GM21619 (cell line): ENCODE measurements around the gene HDGFL3.
"Not testable (repeated sequence)": the region's sequence is repeated elsewhere in the genome, so short reads cannot be mapped to it uniquely, and the experiment has no call there.

ENCODE experiments used
- ATAC-seq: cut with Tn5 transposase; IDR thresholded peaks from one replicate; pipeline ENCODE4 v1.9.1; 2021; ENCODE audit not compliant: unreplicated experiment

Gene HDGFL3

DNA sequence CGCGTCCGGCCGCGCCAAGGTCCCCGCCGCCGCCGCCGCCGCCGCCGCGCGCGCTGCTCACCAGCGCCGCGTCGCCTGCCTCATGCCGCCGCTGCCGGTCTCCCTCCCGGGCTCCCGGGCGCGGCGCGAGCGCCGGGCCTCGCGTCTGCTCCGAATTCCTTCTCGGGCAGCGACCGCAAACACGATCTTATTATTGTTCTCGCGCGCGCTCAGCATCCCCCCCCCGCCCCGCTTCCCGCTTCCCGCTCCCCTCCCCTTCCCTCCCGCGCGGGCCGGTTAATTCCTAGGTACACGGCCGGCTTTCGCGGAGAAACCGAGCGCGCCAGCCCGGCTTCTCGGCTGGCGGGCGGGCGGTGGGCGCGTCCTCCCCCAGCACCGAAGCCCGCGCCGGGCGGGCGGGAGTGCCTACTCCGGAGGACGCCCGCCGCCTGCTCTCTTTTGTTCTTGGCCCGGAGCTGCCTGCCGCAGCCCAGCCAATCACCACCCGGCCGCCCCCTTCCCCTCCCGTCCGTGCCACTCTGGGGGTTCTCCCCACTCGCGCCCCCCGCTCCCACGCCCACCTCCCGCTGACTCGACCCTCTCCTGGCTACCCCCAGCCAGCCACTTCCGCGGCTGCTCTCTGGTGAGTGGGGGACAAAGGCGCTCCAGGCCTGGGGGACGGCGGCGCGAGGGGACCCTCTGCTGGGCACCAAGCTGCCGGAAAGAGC is at the start of gene HDGFL3:
TSS of gene HDGFL3 (minus strand) at position 164 of the 707 bp plus-strand sequence. CDS start 409 bp downstream, outside the sequence.
- ATAC-seq, result peak; percentile 53

DNA sequence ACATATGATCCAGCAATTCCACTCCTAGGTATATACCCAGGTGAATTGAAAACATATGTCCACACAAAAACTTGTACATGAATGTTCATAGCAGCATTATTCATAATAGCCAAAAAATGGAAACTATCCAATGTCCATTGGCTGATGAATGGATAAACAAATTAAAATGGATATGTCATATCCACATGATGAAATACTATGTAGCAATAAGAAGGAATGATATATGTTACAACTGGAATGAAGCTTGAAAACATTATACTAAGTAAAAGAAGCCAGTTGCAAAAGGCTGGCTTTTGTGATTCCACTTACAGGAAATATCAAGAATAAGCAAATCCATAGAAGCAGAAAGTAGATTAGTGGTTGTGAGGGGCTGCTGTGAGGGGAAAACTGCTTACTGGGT is 43.2 kb upstream of the HDGFL3 start:
- no peak for ATAC-seq

DNA sequence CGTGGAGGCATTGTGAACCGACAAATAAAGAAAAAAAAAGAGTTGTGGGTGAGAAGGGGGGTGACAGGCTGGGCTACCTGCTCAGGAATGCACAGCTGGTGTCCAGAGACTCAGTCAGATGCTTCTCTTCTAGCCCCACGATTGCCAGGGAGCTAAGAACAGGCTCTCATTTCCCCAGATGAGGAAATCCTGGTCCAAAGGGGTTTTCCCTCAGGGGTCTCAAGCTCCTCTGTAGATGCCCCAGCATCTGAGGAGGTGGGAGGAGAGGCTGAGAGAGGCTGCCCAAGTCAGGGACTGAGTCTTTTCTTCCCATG is 41.4 kb upstream of the HDGFL3 start:
- no peak for ATAC-seq

DNA sequence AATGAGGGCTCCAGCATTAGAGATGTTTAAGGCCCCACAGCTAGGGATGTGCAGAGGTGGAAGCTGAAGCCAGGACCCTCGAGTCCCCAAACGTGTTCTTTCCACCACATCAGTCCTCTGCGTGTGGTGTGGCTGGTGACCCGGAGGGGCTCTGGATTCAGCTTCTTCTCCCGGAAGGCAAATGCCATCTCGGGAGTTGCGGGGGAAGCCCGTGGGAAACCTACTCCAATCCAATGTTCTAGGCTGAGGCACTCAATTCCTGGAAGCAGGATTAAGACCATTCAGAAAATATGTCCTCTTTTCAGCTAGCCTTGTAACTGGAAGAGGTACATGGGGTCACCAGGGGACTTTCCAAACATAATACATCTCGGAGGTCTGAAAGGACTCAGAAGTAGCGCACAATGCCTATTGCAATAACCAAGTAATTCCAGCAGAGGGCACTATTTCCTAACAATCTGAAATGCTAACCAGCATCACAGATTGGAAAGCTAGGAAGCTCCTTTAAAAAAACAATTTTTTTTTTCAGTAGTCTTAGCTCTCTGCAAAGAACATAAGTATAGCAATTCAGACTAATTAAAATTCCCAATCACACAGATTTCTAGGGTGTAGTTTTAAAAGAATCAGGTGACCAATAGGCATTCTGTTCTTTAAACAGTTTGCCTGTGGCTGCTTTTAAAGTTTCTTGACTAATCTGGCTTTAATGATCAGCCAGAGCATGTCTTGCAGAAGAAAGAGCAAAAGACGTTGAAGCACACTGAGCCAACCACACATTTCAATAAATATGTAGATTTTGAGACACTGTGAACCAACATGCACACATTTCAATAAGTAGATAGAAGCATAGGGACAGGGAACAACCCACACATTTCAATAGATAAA is 40.8 kb upstream of the HDGFL3 start:
- no peak for ATAC-seq

DNA sequence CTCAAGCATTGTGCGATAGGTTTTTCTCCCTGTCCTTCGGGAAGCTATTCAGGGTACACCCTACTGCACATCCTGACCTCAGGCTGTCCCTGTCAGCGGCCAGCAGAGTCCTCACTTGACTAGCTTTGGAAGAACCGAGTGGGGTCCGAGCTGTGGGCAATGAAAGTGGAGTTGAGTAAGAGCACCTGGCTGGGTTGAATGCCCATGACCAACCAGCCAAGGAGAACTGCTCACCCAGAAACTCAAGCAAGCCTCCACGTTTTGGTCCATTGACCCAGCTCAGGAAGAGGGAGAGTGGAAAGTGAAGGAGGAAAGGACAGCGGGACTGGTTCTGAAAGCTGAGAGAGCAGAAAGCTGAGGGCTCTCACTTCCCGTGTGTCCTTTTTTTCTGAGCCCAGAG is 36.0 kb upstream of the HDGFL3 start:
- no peak for ATAC-seq

DNA sequence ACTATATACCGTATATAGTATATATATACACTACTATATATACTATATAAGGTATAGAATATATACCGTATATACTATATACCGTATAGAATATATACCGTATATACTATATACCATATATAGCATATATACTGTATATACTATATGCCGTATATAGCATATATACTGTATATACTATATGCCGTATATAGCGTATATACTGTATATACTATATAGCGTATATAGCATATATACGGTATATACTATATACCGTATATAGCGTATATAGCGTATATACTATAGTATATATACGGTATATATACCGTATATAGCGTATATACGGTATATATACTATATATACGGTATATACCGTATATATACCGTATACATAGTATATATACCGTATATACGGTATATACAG is 22.6 kb upstream of the HDGFL3 start:
- ATAC-seq, result no peak

DNA sequence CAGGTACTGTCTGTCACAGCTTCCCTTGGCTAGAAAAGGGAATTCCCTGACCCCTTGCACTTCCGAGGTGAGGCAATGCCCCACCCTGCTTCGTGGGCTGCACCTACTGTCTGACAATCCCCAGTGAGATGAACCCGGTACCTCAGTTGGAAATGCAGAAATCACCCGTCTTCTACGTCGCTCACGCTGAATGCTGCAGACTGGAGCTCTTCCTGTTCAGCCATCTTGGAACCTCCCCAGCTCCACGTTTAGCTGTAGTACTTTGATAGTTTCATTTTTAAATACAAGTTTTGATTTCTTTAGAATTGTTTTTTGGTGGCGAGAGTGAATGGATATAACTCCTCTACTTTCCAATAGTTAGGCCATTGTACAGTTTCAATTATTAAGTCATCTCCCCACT is 17.8 kb upstream of the HDGFL3 start:
- ATAC-seq, result no peak

DNA sequence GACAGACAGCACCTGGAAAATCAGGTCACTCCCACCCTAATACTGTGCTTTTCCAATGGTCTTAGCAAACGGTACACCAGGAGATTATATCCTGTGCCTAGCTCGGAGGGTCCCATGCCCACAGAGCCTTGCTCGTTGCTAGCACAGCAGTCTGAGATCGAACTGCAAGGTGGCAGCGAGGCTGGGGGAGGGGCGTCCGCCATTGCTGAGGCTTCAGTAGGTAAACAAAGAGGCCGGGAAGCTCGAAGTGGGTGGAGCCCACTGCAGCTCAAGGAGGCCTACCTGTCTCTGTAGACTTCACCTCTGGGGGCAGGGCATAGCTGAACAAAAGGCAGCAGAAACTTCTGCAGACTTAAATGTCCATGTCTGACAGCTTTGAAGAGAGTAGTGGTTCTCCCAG is 14.2 kb upstream of the HDGFL3 start:
- ATAC-seq, result not testable (repeated sequence)

DNA sequence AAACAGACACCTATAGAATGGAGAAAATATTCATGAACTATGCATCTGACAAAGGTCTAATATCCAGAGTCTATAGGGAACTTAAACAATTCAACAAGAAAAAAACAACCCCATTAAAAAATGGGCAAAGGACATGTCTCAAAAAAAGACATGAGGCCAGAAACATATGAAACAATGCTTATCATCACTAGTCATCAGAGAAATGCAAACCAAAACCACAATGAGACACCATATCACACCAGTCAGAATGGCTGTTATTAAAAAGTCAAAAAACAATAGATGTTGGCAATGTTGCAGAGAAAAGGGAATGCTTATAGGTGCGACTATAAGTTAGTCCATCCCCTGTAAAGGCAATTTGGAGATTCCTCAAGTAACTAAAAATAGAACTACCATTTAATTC is 11.4 kb upstream of the HDGFL3 start:
- no peak for ATAC-seq

DNA sequence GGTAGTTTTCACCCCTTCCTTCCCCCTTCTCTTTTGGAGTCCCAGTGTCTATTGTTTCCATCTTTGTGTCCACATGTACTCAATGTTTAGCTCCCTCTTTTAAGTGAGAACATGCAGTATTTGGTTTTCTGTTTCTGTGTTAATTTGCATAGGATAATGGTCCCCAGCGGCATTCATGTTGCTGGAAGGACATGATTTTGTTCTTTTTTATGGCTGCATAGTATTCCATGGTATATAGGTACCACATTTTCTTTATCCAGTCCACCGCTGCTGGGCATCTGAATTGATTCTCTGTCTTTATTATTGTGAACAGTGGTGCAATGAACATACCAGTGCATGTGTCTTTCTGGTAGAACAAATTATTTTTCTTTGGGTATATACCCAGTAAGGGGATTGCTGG is 7.7 kb upstream of the HDGFL3 start:
- ATAC-seq, result no peak

DNA sequence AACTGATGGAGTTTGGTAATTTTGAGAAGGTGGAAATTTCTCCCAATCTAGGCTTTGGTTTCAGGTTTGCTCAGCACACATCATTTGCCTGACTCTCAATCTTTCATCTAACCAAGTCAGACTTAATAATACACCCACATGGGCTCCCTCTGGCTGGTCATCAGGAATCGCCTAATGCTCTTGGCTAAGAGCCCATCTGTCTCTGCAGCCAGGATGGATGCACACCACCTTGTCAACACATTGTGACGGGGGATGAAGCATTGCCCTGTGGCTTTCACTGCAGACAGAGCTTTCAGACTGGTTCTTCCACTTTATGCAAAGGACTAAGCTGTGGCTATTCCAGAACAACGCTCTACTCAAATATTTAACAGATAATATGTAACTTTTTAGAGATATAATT is 3.0 kb upstream of the HDGFL3 start:
- no peak for ATAC-seq

DNA sequence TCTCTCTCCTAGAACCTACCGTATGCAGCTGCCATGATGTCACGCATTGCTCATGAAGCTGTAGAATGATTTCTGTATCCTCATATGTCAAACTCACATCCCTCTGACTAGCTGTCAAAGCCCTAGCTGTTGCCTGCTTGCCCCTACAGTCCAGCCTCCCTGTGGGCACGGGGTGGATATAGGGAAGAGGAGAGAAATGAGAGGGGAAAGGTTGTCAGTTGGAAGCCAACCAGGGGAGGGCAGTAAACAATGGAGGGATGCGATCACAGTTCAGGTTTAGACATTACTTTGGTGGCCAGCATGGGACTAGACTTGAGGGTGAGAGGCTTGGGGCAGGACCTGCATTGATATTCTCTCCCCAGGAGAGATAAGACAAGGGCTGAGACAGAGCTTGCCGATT is 1.7 kb upstream of the HDGFL3 start:
- ATAC-seq, result no peak

DNA sequence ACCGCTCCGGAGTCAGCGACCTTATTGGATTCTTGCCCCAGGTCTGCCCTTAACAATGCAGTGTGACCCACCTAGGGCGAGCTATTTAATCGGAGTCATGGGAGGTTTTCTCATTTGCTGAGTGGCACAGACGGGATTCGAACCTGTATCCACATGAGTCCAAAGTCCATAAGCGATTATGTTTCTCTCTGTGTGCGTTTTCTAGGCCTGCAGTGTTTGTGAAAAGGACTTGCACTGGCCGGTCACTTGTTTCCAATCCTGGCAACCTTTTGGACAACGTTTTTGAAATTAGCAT is 691 bp upstream of the HDGFL3 start:
- ATAC-seq, result no peak

DNA sequence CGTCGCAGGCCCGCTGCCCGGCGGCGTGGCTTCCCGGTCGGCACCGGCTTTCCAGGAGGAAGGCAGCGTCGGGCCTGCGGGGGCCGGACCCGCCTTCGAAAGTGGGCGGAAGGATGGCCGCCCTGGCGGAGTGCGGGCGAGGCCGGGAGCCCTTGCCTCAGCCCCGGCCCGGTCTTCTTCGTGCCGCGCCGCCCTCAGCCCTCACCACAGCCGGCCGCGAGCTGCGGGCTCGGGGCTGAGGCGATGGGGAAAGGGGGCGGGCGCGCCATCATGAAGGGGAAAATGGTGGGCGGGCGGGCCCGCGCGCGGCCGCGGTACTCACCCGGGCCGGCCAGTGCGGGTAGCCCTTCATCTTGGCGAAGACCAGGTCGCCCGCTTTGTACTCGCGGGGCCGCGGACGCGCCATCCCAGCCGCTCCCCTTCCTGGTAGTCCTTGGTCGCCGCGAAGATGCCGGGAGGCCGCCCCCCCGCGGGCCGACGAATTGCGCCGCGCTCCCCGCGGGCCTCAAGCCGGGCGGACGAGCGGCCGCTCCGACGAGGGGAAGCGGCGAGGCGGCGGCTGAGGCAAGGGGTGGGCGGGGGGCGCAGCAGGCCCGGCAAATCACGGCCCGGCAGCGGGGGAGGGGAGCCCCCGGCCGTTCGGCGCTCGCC is 489 bp downstream of the HDGFL3 start:
- ATAC-seq, result peak; percentile 17

DNA sequence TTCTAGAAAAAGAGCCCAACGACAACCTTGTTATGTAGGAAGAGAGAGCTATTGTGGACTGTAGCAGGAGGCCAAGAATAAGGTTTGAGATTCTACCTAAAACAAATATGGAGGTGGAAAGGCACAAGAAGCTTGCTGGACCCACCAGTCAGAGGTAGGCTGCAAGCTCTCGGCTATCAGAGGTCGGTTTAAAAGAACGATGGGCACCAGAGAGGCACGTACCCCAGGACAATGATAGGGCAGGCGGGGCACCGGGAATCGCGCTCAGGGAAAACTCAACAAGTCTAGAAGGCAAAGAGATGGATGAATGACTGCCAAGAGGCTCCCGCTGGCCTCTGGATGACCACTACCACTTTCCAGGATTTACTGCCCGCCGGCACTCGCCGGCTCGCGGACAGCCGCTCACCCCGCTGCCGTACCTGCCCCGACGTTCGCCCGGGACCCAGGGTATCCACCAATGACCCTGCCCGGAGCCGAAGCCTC is 1.1 kb downstream of the HDGFL3 start:
- ATAC-seq, result no peak

DNA sequence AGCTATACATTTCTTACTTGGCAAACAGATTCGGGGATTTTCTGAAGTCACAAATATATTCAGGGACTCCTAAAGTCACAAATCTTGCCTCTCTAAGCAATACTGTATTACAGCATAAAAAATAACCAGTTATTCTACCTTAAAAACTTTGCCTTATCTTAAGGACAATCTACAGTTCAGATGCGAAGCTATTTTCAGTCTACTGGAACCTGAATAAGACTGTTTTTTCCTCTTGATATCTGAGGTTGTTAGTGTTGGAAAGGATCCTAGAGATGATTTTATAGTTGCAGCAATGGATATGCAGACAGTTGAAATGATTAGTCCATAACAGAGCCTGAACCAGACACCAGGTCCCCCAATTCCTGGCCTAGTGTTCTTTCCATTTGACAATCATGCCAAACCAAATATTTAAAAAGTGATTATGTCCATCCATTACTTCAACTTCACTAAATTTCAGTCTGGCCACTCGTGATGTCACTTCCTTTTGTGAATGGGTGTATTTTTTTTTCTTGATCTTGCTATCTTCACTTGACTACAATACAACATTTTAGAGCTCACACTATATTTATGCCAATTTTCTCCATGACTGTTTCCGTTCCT is 1.8 kb downstream of the HDGFL3 start:
- ATAC-seq, result no peak

DNA sequence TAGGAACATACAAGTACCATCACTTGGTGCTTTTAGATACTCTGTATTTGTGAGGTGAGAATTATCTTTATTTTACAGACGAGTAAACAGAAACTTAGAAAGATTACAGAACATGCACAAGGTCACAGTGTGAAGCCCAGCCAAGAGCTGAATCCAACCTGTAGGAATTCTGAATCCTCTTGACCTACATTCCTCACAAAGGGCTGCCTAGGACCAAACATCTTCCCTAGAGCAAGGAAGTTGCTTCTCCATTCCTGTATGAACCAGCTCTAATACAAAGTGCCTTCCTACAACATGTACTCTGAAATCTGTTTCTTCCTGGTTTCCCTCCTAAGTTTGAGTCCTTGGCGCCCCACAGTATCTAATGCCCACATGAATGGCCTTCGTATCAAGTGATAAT is 2.9 kb downstream of the HDGFL3 start:
- ATAC-seq, result no peak

DNA sequence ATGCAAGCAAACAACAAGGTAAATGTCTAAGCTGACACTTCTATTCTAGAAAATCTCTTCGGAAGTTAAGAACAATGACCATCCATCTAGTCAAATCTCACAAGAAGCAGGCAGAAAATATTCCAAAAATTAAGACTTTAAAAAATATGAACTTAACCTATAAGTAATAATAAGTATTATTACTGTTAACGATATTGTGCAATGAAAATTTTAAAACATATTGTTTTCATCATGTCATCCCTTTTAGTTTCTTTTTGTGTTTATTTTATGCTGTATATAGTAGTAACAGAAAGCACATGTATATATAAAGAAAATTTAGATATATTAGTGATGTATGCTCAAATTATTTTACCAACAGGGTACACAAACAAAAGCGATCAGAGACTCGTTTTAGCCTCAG is 4.1 kb downstream of the HDGFL3 start:
- no peak for ATAC-seq

DNA sequence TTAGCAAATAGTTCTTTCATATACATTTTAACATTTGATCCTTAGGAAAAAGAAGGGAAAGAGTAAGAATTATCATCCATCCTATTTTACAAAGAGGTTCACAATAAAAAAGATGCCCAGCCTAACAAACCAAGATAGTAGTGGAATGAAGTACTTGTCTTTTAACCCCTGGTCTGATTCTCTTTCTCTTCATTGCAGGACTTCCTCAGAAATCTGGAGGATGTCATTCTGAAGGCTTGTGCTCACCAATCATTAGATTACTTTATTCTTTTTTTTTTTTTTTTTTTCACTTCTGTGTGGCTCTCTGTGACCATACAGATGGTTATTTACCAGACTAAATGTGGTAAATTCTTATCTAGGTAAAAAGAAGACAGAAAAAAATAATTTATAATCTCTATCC is 7.0 kb downstream of the HDGFL3 start:
- ATAC-seq, result no peak

DNA sequence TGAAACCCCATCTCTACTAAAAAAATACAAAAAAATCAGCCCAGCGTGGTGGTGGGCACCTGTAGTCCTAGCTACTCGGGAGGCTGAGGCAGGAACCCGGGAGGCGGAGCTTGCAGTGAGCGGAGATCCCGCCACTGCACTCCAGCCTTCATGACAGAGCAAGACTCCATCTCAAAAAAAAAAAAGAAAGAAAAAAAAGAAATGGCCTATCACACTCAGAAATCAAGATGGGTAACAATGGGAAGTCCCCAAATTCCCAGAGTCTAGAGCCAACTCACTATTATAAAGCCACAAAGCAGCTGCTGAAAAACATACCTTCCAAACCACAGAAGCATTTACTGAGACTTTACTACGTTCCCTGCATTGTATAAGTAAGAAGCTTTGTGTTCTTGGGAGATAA is 7.5 kb downstream of the HDGFL3 start:
- ATAC-seq, result no peak

DNA sequence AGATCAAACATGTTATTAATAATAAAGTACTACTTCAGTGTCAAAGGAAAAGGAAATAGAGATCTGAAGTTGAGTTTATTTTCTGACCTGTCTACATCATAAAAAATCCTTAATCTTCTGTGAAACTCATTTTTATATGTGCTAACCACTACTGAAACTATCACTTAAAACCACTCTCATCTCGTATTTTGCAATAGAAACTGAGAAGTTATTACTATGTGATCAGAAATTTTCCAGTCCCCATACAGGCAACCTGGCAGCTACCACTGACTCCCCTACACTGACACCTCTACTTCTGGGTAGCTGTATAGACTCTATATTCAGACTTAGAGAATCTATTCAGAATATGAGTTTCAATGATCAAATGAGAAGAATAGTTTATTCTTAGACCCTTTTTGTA is 8.3 kb downstream of the HDGFL3 start:
- peak; percentile 88 for ATAC-seq

DNA sequence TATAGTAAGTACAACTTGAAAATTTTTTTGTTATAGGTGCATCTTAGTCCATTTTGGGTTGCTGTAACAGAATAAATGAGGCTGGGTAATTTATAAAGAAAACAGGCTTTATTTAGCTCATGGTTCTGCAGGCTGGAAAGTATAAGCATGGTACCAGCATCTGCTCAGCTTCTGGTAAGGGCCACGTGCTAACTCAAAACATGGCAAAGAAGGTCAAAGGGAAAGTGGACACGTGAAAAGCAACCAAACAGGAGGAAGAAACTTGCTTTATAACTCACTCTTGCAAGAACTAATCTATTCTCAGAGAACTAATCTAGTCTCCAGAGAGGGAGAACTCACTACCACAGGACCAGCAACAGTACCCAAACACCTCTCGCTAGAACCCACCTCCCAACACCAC is 9.1 kb downstream of the HDGFL3 start:
- no peak for ATAC-seq
